HepG2 (cell line): ENCODE measurements around the gene RNF213. TPM values are rescaled to one million over a fixed set of nuclear protein-coding genes. Genes with fewer than 3 reads are reported as not detected.
A peak's percentile ranks its signal among the peaks of the same experiment; 100 is the strongest.

Experiments used
- CBX5 ChIP-seq: sonication (generic); formaldehyde crosslinking; IDR thresholded peaks from 2 replicates; pipeline ENCODE4 v1.4.0; 2020; ENCODE audit warnings: missing genetic modification reagents, borderline replicate concordance
- CCDC6 ChIP-seq: sonication (generic); formaldehyde crosslinking; IDR thresholded peaks from 2 replicates; pipeline ENCODE4 v1.8.1; 2022; ENCODE audit warnings: mild to moderate bottlenecking, missing genetic modification reagents, moderate library complexity
- EED ChIP-seq: sonication (generic); formaldehyde crosslinking; IDR thresholded peaks from 2 replicates; pipeline ENCODE4 v1.5.0; 2020; ENCODE audit warnings: mild to moderate bottlenecking, missing genetic modification reagents
- FOXA3 ChIP-seq: IDR thresholded peaks from 2 replicates; pipeline ENCODE4 v1.6.1; 2016; ENCODE audit warnings: missing genetic modification reagents, missing compliant biosample characterization
- GABPB1 ChIP-seq: IDR thresholded peaks from 2 replicates; pipeline ENCODE4 v1.6.1; 2016; ENCODE audit warnings: mild to moderate bottlenecking, missing genetic modification reagents, moderate library complexity, missing compliant biosample characterization
- KDM5B ChIP-seq: sonication (generic); formaldehyde crosslinking; IDR thresholded peaks from 2 replicates; pipeline ENCODE4 v1.4.0; 2020; ENCODE audit warnings: missing genetic modification reagents, mild to moderate bottlenecking, borderline replicate concordance
- MED1 ChIP-seq: sonication (generic); formaldehyde crosslinking; IDR thresholded peaks from 2 replicates; pipeline ENCODE4 v1.4.0; 2020; ENCODE audit warnings: missing genetic modification reagents
- MED8 ChIP-seq: sonication (generic); formaldehyde crosslinking; IDR thresholded peaks from 2 replicates; pipeline ENCODE4 v1.8.1; 2023; ENCODE audit warnings: mild to moderate bottlenecking, missing genetic modification reagents; ENCODE audit not compliant: insufficient replicate concordance
- NRL ChIP-seq: sonication (generic); formaldehyde crosslinking; IDR thresholded peaks from 2 replicates; pipeline ENCODE4 v1.5.0; 2020; ENCODE audit warnings: missing genetic modification reagents, mild to moderate bottlenecking, moderate library complexity, borderline replicate concordance
- REL ChIP-seq: sonication (generic); formaldehyde crosslinking; conservative IDR thresholded peaks from 2 replicates; pipeline ENCODE4 v1.8.0; 2022; ENCODE audit warnings: mild to moderate bottlenecking, missing genetic modification reagents, moderate library complexity
- STAG1 ChIP-seq: sonication (generic); formaldehyde crosslinking; IDR thresholded peaks from 2 replicates; pipeline ENCODE4 v1.4.0; 2020; ENCODE audit warnings: missing genetic modification reagents
- TAF15 ChIP-seq: fragments of 200-400 bp; formaldehyde crosslinking; IDR thresholded peaks from one replicate; pipeline ENCODE4 v1.6.1; 2018; ENCODE audit warnings: mild to moderate bottlenecking, low read depth, low read length; ENCODE audit not compliant: poor library complexity, severe bottlenecking
- TEAD3 ChIP-seq: optimal IDR thresholded peaks from 2 replicates; pipeline ENCODE3; 2016; ENCODE audit warnings: borderline replicate concordance
- TMF1 ChIP-seq: sonication (generic); formaldehyde crosslinking; IDR thresholded peaks from 2 replicates; pipeline ENCODE4 v1.8.1; 2022; ENCODE audit warnings: low read depth, missing genetic modification reagents
- ZNF34 ChIP-seq: sonication (generic); formaldehyde crosslinking; IDR thresholded peaks from 2 replicates; pipeline ENCODE4 v1.4.0; 2020; ENCODE audit warnings: mild to moderate bottlenecking, missing genetic modification reagents, borderline replicate concordance
- ZNF543 ChIP-seq: sonication (generic); formaldehyde crosslinking; IDR thresholded peaks from 2 replicates; pipeline ENCODE4 v1.4.0; 2020; ENCODE audit warnings: mild to moderate bottlenecking, missing genetic modification reagents
- ZNF75D ChIP-seq: sonication (generic); formaldehyde crosslinking; IDR thresholded peaks from 2 replicates; pipeline ENCODE4 v1.8.1; 2023; ENCODE audit warnings: missing genetic modification reagents, mild to moderate bottlenecking, borderline replicate concordance
- ZNF768 ChIP-seq: sonication (generic); formaldehyde crosslinking; IDR thresholded peaks from 2 replicates; pipeline ENCODE4 v1.4.0; 2020; ENCODE audit warnings: missing genetic modification reagents
- ZNF879 ChIP-seq: sonication (generic); formaldehyde crosslinking; IDR thresholded peaks from 2 replicates; pipeline ENCODE4 v1.8.1; 2023; ENCODE audit warnings: missing genetic modification reagents
- ZSCAN30 ChIP-seq: sonication (generic); formaldehyde crosslinking; IDR thresholded peaks from 2 replicates; pipeline ENCODE4 v1.5.0; 2020; ENCODE audit warnings: mild to moderate bottlenecking, missing genetic modification reagents
- polyA plus RNA-seq, 8 experiments: library from polyadenylated mRNA; depleted of rRNA in 3 of 8; stranded (reverse) in 7 of 8; unstranded in 1 of 8; fragments of >200 nt; fragmentation: Illumina TruSeq in 4 of 8; extraction: Trizol in 4 of 8; gene quantifications; 2 replicates each; pipeline versions ENCODE4 v1.2.1 to v1.2.3, GENCODE V29; 2011 to 2016; ENCODE audit warnings: low read depth in 4 of 8, missing spikeins in 1 of 8, mixed read lengths in 1 of 8; ENCODE audit not compliant: insufficient read depth in 1 of 8
- total RNA-seq, 5 experiments: library from RNA; depleted of rRNA; stranded (reverse); fragments of >200 nt; fragmentation: Illumina TruSeq; extraction: Trizol; gene quantifications; 2 replicates each; pipeline ENCODE4 v1.2.3, GENCODE V29; 2016; ENCODE audit warnings: low read depth in 1 of 5
- TF ChIP-seq, protein P1 (sequence below): sonication (generic); formaldehyde crosslinking; IDR thresholded peaks from 2 replicates; pipeline ENCODE4 v1.4.0; 2020; ENCODE audit warnings: missing genetic modification reagents
- TF ChIP-seq, protein P2 (sequence below), 2 experiments: sonication (generic) in 1 of 2; formaldehyde crosslinking in 1 of 2; IDR thresholded peaks; 2 replicates each; pipeline versions ENCODE4 v1.4.0 to v1.6.1; 2018 to 2020; ENCODE audit warnings: missing genetic modification reagents in 2 of 2, borderline replicate concordance in 1 of 2, low read depth in 1 of 2, mild to moderate bottlenecking in 1 of 2, missing biosample characterization in 1 of 2
- TF ChIP-seq, protein P3 (sequence below): sonication (generic); formaldehyde crosslinking; IDR thresholded peaks from 2 replicates; pipeline ENCODE4 v1.8.1; 2023; ENCODE audit warnings: mild to moderate bottlenecking, inconsistent platforms, moderate library complexity, missing genetic modification reagents, borderline replicate concordance
- TF ChIP-seq, protein P4 (sequence below): sonication (generic); formaldehyde crosslinking; IDR thresholded peaks from 2 replicates; pipeline ENCODE4 v1.4.0; 2020; ENCODE audit warnings: missing genetic modification reagents, borderline replicate concordance

RNF213 gene
- total and polyA plus RNA-seq, 2 of the 13 experiments (the other 11 are each of a cell fraction or from before 2014, with no cell fraction given), result 38.6 to 38.7 TPM

DNA sequence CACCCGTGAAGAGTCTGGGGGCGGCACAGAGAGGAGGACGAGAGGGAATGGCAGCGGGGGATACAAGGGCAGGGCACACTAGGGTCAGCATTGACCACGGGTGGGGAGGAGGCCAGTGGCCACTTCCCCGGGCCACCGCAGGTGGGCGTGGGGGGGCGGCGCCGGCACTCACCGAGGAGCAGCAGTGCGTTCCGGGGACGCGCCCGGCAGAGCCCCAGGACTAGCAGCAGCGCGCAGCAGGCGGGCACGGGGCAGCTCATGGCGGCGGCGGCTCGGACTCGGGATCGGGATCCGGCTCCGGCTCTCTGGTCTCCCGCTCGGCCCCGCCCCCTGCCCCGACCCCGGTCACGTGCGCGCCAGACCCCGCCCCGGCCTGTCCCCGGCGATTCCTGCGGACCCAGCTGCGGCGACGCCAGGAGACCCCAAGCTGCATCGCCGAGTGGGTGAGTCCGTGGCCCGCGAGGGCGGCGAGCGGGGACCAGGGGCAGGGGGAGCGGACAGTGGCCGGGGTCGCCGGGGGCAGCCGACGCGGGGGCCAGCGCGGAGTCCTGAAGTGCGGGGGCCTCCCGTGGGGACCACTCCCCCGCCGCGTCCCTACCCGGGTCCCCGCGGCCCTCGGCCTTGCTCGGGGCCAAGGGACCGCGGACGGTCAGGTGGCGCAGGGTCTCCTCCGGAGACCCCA lies 40.5 kb upstream of the RNF213 start, which contains the start of the genes SGSH and SLC26A11 (continued):
- TF ChIP-seq NRL (CRISPR knock-in tag), result peak; percentile 80; the same call in 1 of the 2 replicates
- TF ChIP-seq TMF1, result no peak
- no peak for TF ChIP-seq CBX5 (CRISPR knock-in tag)
- TF ChIP-seq, protein P1, sequence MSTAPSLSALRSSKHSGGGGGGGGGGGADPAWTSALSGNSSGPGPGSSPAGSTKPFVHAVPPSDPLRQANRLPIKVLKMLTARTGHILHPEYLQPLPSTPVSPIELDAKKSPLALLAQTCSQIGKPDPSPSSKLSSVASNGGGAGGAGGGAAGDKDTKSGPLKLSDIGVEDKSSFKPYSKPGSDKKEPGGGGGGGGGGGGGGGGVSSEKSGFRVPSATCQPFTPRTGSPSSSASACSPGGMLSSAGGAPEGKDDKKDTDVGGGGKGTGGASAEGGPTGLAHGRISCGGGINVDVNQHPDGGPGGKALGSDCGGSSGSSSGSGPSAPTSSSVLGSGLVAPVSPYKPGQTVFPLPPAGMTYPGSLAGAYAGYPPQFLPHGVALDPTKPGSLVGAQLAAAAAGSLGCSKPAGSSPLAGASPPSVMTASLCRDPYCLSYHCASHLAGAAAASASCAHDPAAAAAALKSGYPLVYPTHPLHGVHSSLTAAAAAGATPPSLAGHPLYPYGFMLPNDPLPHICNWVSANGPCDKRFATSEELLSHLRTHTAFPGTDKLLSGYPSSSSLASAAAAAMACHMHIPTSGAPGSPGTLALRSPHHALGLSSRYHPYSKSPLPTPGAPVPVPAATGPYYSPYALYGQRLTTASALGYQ (CRISPR knock-in tag), result no peak
- TF ChIP-seq TEAD3 (CRISPR knock-in tag), result peak; percentile 45
- no peak for TF ChIP-seq TAF15
- TF ChIP-seq GABPB1 (CRISPR knock-in tag), result peak; percentile 69; the same call in 1 of the 2 replicates
- 0 out of 2 replicates have a peak, but pooled peaks have one; percentile 66 for TF ChIP-seq ZNF34 (CRISPR knock-in tag)
- TF ChIP-seq MED1 (CRISPR knock-in tag), result no peak
- TF ChIP-seq KDM5B, result peak; percentile 80
- no peak for TF ChIP-seq MED8 (CRISPR knock-in tag)
- TF ChIP-seq ZNF879, result no peak
- TF ChIP-seq REL (CRISPR knock-in tag), result no peak
- 0 out of 2 replicates have a peak, but pooled peaks have one; percentile 12 for TF ChIP-seq FOXA3 (CRISPR knock-in tag)
- peak; percentile 10; the same call in 1 of the 2 replicates for TF ChIP-seq STAG1 (CRISPR knock-in tag)
- no peak; the same call in 1 of the 2 replicates for TF ChIP-seq EED (CRISPR knock-in tag)
- TF ChIP-seq ZNF75D (CRISPR knock-in tag), result no peak
- TF ChIP-seq, protein P2, sequence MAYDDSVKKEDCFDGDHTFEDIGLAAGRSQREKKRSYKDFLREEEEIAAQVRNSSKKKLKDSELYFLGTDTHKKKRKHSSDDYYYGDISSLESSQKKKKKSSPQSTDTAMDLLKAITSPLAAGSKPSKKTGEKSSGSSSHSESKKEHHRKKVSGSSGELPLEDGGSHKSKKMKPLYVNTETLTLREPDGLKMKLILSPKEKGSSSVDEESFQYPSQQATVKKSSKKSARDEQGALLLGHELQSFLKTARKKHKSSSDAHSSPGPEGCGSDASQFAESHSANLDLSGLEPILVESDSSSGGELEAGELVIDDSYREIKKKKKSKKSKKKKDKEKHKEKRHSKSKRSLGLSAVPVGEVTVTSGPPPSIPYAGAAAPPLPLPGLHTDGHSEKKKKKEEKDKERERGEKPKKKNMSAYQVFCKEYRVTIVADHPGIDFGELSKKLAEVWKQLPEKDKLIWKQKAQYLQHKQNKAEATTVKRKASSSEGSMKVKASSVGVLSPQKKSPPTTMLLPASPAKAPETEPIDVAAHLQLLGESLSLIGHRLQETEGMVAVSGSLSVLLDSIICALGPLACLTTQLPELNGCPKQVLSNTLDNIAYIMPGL (CRISPR knock-in tag; IDR thresholded peaks at IDR 0.05; ENCODE audit: borderline replicate concordance in 1 of 2, low read depth in 1 of 2), result peak in 1 of 2 experiments; percentile 81; a peak in 2 of 4 replicates
- TF ChIP-seq ZNF768 (CRISPR knock-in tag), result peak; percentile 67; the same call in 1 of the 2 replicates
- TF ChIP-seq, protein P3, sequence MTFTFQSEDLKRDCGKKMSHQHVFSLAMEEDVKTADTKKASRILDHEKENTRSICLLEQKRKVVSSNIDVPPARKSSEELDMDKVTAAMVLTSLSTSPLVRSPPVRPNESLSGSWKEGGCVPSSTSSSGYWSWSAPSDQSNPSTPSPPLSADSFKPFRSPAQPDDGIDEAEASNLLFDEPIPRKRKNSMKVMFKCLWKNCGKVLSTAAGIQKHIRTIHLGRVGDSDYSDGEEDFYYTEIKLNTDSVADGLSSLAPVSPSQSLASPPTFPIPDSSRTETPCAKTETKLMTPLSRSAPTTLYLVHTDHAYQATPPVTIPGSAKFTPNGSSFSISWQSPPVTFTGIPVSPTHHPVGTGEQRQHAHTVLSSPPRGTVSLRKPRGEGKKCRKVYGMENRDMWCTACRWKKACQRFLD (CRISPR knock-in tag), result no peak
- TF ChIP-seq, protein P4, sequence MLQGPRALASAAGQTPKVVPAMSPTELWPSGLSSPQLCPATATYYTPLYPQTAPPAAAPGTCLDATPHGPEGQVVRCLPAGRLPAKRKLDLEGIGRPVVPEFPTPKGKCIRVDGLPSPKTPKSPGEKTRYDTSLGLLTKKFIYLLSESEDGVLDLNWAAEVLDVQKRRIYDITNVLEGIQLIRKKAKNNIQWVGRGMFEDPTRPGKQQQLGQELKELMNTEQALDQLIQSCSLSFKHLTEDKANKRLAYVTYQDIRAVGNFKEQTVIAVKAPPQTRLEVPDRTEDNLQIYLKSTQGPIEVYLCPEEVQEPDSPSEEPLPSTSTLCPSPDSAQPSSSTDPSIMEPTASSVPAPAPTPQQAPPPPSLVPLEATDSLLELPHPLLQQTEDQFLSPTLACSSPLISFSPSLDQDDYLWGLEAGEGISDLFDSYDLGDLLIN, result no peak
- no peak for TF ChIP-seq ZSCAN30 (CRISPR knock-in tag)
- 0 out of 2 replicates have a peak, but pooled peaks have one; percentile 64 for TF ChIP-seq CCDC6 (CRISPR knock-in tag)
- TF ChIP-seq ZNF543 (CRISPR knock-in tag), result peak; percentile 82
